Kidney (tissue), 14 donors: ENCODE measurements around the gene PAK1IP1. TPM values are rescaled to one million over a fixed set of nuclear protein-coding genes. Genes with fewer than 3 reads are reported as not detected.

Experiments
- DNase-seq, 5 donors: peaks; one replicate each; pipeline ENCODE4 v3.0.0-alpha.2; 2013 to 2020
- FAIRE-seq: peaks from 2 replicates; lab custom pipeline; 2012; peaks lifted over from hg19 to GRCh38; lab: Jason Lieb, UNC
- H3K27ac ChIP-seq, 2 donors: one replicate each; pipeline ENCODE4 v1.7.0; 2013; ENCODE audit warnings: low read depth in 2 of 2, low read length in 2 of 2, inconsistent platforms in 1 of 2
- H3K27me3 ChIP-seq: one replicate; pipeline ENCODE4 v1.7.1; 2013; ENCODE audit warnings: low read length, inconsistent platforms; ENCODE audit not compliant: control insufficient read depth, insufficient read depth
- H3K36me3 ChIP-seq, 3 donors: one replicate each; pipeline versions ENCODE4 v1.7.0 to v1.7.1; 2013; ENCODE audit warnings: low read length in 3 of 3, control low read depth in 1 of 3, inconsistent platforms in 1 of 3; ENCODE audit not compliant: insufficient read depth in 3 of 3, control insufficient read depth in 2 of 3
- H3K4me1 ChIP-seq, 3 donors: one replicate each; pipeline versions ENCODE4 v1.7.0 to v1.7.1; 2013; ENCODE audit warnings: low read length in 3 of 3, inconsistent platforms in 1 of 3, low read depth in 1 of 3; ENCODE audit not compliant: control insufficient read depth in 2 of 3, insufficient read depth in 2 of 3
- H3K4me3 ChIP-seq, 3 donors: one replicate each; pipeline versions ENCODE4 v1.7.0 to v1.8.1; 2013; ENCODE audit warnings: low read length in 3 of 3, control low read depth in 1 of 3, inconsistent platforms in 1 of 3
- H3K9ac ChIP-seq, 3 donors: one replicate each; pipeline versions ENCODE4 v1.7.0 to v1.7.1; 2013; ENCODE audit warnings: low read length in 3 of 3, control low read depth in 1 of 3, inconsistent platforms in 1 of 3
- H3K9me3 ChIP-seq, 3 donors: one replicate each; pipeline versions ENCODE4 v1.7.0 to v1.7.1; 2013; ENCODE audit warnings: low read length in 3 of 3, control low read depth in 1 of 3, inconsistent platforms in 1 of 3; ENCODE audit not compliant: control insufficient read depth in 2 of 3, insufficient read depth in 1 of 3
- CTCF ChIP-seq: IDR thresholded peaks from 3 replicates; pipeline ENCODE4 v1.5.1; 2012; ENCODE audit warnings: mild to moderate bottlenecking, moderate library complexity, borderline replicate concordance; ENCODE audit not compliant: insufficient read depth; ENCODE audit errors: extremely low read depth
- intact Hi-C: fragments of 100-400 bp; cut with DNase I; formaldehyde crosslinking; loops from one replicate; pipeline ENCODE4 v1.11.1; 2022
- polyA plus RNA-seq: library from polyadenylated mRNA; stranded (reverse); fragments of 350-450 nt; fragmentation: Illumina TruSeq; extraction: RNeasy Lipid Tissue Mini Kit (QIAGEN cat#74804); gene quantifications from one replicate; pipeline ENCODE4 v1.2.3, GENCODE V29; 2014; ENCODE audit warnings: low read depth, low replicate concordance; ENCODE audit not compliant: insufficient read depth
- total RNA-seq: library from RNA; stranded (reverse); fragmentation: NEBNext Ultra II Directional; extraction: Animal tissue kit (Norgen Biotek cat#: 25700); gene quantifications from one replicate; pipeline ENCODE4 v1.2.1, GENCODE V29; 2021
- donor health status: control.
- donor health status: control.
- donor health status: control.
- donor health status: control.
- donor health status: control.
- donor health status: DM: yes; HTN: yes; CAD: no.
- donor health status: Normal renal cell carcinoma (clear cell type).

PAK1IP1 gene
- total and polyA plus RNA-seq, 2 donors from 2014 or later: 11.2 to 11.6 TPM

- H3K36me3 ChIP-seq: peaks cover 0 to 27% (median 10%) of the 10 kb centered on the region in 3 donors
- no peaks in the 10 kb centered on the region for H3K27me3 ChIP-seq
- FAIRE-seq: no peak
- no peak for DNase-seq
- H3K9me3 ChIP-seq: no peaks in the 10 kb centered on the region
- TF ChIP-seq CTCF: no peak
- H3K9ac ChIP-seq: no peak overlapping the region
- H3K27ac ChIP-seq: no peak overlapping the region
- H3K4me1 ChIP-seq: no peaks in the 10 kb centered on the region
- intact Hi-C loops: no loop called here
- H3K4me3 ChIP-seq: no peak overlapping the region
Measured at GRCh38 chr6:10756085-10756484, 61.3 kb downstream of the PAK1IP1 start.

Other genes starting within 250 kb of the PAK1IP1 start
- gene GCNT2, start 173.6 kb upstream of the PAK1IP1 start, total RNA-seq: 12.5 TPM
- 10.5 TPM for gene GCNT2, start 173.6 kb upstream of the PAK1IP1 start, polyA plus RNA-seq
- gene C6orf52, start 356 bp upstream of the PAK1IP1 start, total RNA-seq: 1.5 TPM
- 3.8 TPM for gene C6orf52, start 356 bp upstream of the PAK1IP1 start, polyA plus RNA-seq
- gene TMEM14C, start 28.1 kb downstream of the PAK1IP1 start, total RNA-seq: 118 TPM
- 210 TPM for gene TMEM14C, start 28.1 kb downstream of the PAK1IP1 start, polyA plus RNA-seq
- gene TMEM14B, start 52.8 kb downstream of the PAK1IP1 start, total RNA-seq: 82.5 TPM
- gene TMEM14B, start 52.8 kb downstream of the PAK1IP1 start, polyA plus RNA-seq: 147 TPM
- gene MAK, start 143.6 kb downstream of the PAK1IP1 start, total RNA-seq: 0.66 TPM
- not detected for gene MAK, start 143.6 kb downstream of the PAK1IP1 start, polyA plus RNA-seq
- gene GCM2, start 187.1 kb downstream of the PAK1IP1 start, total RNA-seq: not detected
- gene GCM2, start 187.1 kb downstream of the PAK1IP1 start, polyA plus RNA-seq: not detected
- gene SYCP2L, start 192.1 kb downstream of the PAK1IP1 start, total RNA-seq: 1.5 TPM
- 1.0 TPM for gene SYCP2L, start 192.1 kb downstream of the PAK1IP1 start, polyA plus RNA-seq